Measurements from ENCODE around the gene DNAL1. TPM values are rescaled to one million over a fixed set of nuclear protein-coding genes. Genes with fewer than 3 reads are reported as not detected.

The DNAL1 gene
- total and polyA plus RNA-seq, 8 donors, result 0.29 to 12.9 (median 7.7) TPM; not detected in 1

- WGBS, 5 donors, result 73 to 100% (median 86%) methylated on average over 2 of the region's 2 CpGs
- H3K4me3 ChIP-seq, result no peak overlapping the region
- peaks cover 70 to 87% (median 85%) of the 10 kb centered on the region in 4 donors for H3K36me3 ChIP-seq
- H3K4me1 ChIP-seq, result peaks cover 61 to 74% (median 73%) of the 10 kb centered on the region in 4 donors
- no peaks in the 10 kb centered on the region for H3K9me3 ChIP-seq
- intact Hi-C loops (cut with DNase I; ENCODE audit: low total_unique reads), result no loop called here
- H3K27ac ChIP-seq, result peak overlapping the region; percentile 53 to 93 (median 88)
- DNase-seq, result no peak
- TF ChIP-seq POLR2AphosphoS5 (IDR thresholded peaks at IDR 0.05), result no peak
- no peak for TF ChIP-seq POLR2A (IDR thresholded peaks at IDR 0.05)
- TF ChIP-seq EP300 (IDR thresholded peaks at IDR 0.05), result no peak
- no peak for TF ChIP-seq CTCF (IDR thresholded peaks at IDR 0.05)
- no peaks in the 10 kb centered on the region for H3K27me3 ChIP-seq
Measured at GRCh38 chr14:73724696-73725095, 79.9 kb downstream of the DNAL1 start.

DNA sequence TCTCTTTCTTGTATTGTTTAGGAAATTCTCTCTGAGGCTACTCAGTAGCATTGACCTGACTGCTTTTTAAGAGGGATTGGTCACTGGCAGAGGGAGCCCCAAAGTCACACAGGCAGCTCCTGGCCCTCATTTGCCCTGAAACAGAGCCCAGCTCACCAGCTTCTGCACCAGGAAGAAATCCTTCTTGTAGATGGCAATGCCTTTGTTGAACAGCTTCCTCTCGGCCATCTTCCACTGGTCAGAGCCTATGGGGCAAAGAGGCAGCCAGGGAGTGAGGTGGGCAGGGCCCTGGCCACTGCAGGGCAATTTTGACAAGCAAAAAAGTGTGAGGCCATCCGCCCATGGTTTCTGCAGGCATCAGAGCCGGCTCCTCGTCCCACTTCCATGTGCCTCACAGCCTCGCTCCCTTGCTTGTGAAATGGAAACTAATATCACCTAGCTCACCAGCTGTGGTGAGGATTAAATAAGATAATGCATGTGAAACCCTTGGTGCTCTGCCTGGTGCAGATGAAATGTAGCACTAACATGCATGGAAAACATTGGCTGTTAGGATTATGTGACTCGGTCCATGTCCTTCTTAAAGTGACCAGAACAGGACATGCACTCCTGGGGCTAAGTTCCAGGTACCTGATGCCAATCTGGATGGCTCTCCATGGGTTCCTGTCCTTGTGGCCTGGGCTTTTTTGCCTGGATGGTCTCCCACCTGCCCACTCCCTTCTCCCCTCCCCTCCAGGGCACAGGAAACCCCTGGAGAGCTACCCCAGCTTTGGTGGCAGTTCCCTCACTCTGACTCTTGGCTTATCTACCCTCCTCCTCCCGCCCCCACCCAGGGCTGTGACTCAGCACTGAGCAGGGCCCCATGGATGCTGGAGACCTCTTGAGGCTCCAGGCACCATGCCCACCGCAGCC lies 80.6 kb downstream of the DNAL1 start:
- H3K9me3 ChIP-seq, result no peaks in the 10 kb centered on the region
- 59 to 89% (median 73%) methylated on average over 6 to 8 of the region's 8 CpGs for WGBS, 5 donors
- intact Hi-C loops (cut with DNase I; ENCODE audit: low total_unique reads), result no loop called here
- H3K4me3 ChIP-seq, result no peak overlapping the region
- DNase-seq, result peak in 1 of 2 donors; percentile 54
- no peaks in the 10 kb centered on the region for H3K27me3 ChIP-seq
- peaks cover 69 to 87% (median 85%) of the 10 kb centered on the region in 4 donors for H3K36me3 ChIP-seq
- peak overlapping the region; percentile 41 to 93 (median 88) for H3K27ac ChIP-seq
- peaks cover 65 to 81% (median 78%) of the 10 kb centered on the region in 4 donors for H3K4me1 ChIP-seq
- no peak for TF ChIP-seq POLR2AphosphoS5 (IDR thresholded peaks at IDR 0.05)
- TF ChIP-seq EP300 (IDR thresholded peaks at IDR 0.05), result no peak
- TF ChIP-seq POLR2A (IDR thresholded peaks at IDR 0.05), result no peak
- no peak for TF ChIP-seq CTCF (IDR thresholded peaks at IDR 0.05)

GRCh38 chr14:73726025-73726961 lies 81.5 kb downstream of the DNAL1 start:
- peak in 1 of 2 donors; percentile 26 for DNase-seq
- H3K4me1 ChIP-seq, result peaks cover 65 to 90% (median 84%) of the 10 kb centered on the region in 4 donors
- no peaks in the 10 kb centered on the region for H3K27me3 ChIP-seq
- no peaks in the 10 kb centered on the region for H3K9me3 ChIP-seq
- peaks cover 60 to 86% (median 82%) of the 10 kb centered on the region in 4 donors for H3K36me3 ChIP-seq
- H3K27ac ChIP-seq, result peak overlapping the region; percentile 38 to 93 (median 88)
- 53 to 64% (median 58%) methylated on average over 13 to 14 of the region's 14 CpGs for WGBS, 5 donors
- intact Hi-C loops (cut with DNase I; ENCODE audit: low total_unique reads), result no loop called here
- TF ChIP-seq POLR2A (IDR thresholded peaks at IDR 0.05) (no peak), POLR2AphosphoS5 (IDR thresholded peaks at IDR 0.05) (no peak), CTCF (IDR thresholded peaks at IDR 0.05) (no peak), EP300 (IDR thresholded peaks at IDR 0.05) (no peak)
- H3K4me3 ChIP-seq, result no peak overlapping the region

DNA sequence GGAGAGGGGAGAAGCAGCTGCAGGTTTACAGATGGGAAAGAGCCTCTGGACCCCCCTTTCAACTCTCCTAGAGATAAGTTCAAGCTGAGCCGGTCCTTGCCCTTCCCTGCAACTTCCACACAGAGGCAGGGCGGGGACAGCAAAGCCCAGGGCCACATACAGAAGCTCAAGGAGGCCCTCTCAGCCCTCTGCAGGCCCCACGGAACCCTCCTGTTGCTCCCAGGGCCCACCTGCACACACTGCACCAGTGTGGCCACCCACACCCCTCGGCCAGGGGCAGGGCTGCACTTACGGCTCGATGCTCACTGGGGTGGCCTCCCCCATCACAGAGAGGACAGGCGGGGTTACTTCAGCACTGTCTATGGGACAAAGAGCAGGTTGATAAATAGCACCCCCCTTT lies 82.4 kb downstream of the DNAL1 start:
- H3K27me3 ChIP-seq, result no peaks in the 10 kb centered on the region
- DNase-seq, result peak in 1 of 2 donors; percentile 51
- H3K9me3 ChIP-seq, result no peaks in the 10 kb centered on the region
- peaks cover 52 to 85% (median 82%) of the 10 kb centered on the region in 4 donors for H3K36me3 ChIP-seq
- H3K27ac ChIP-seq, result peak overlapping the region; percentile 3 to 93 (median 88)
- H3K4me3 ChIP-seq, result no peak overlapping the region
- TF ChIP-seq EP300 (IDR thresholded peaks at IDR 0.05) (no peak), POLR2A (IDR thresholded peaks at IDR 0.05) (no peak), POLR2AphosphoS5 (IDR thresholded peaks at IDR 0.05) (no peak), CTCF (IDR thresholded peaks at IDR 0.05) (no peak)
- intact Hi-C loops (cut with DNase I; ENCODE audit: low total_unique reads), result no loop called here
- WGBS, 5 donors, result 74 to 92% (median 80%) methylated on average over 6 to 7 of the region's 7 CpGs
- H3K4me1 ChIP-seq, result peaks cover 65 to 99% (median 89%) of the 10 kb centered on the region in 4 donors
